ENCODE results near the gene MED25.

Gene MED25

GRCh38 chr19:49839713-49840112 is 21.6 kb downstream of the MED25 start:
- H3K4me3 ChIP-seq (ENCODE audit: low read length): no peak overlapping the region
- no peak for DNase-seq (ENCODE audit: low read depth)
- no peak for TF ChIP-seq CTCF (IDR thresholded peaks at IDR 0.05; ENCODE audit: insufficient read depth, low read depth, low read length, missing control alignments)

DNA sequence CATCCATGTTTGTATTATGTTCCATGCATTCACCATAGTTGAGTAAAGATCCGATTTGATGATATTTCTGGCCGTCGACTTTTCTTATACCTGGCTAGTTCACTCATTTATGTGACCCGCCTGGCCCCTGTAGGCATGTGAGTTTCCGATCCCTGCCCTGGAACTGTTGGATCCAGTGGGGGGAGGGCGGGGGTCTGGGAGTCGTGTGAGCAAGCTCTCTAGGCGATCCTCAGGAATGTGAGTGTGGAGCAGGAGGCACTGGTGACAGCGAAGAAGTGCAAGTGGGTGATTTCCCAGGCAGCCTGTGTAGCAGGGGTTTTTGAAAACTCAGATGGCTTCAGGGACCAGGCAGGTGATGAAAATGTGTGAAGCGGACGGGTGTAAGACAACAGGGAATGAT is 22.2 kb downstream of the MED25 start:
- no peak overlapping the region for H3K4me3 ChIP-seq (ENCODE audit: low read length)
- TF ChIP-seq CTCF (IDR thresholded peaks at IDR 0.05; ENCODE audit: insufficient read depth, low read depth, low read length, missing control alignments): no peak
- no peak for DNase-seq (ENCODE audit: low read depth)

DNA sequence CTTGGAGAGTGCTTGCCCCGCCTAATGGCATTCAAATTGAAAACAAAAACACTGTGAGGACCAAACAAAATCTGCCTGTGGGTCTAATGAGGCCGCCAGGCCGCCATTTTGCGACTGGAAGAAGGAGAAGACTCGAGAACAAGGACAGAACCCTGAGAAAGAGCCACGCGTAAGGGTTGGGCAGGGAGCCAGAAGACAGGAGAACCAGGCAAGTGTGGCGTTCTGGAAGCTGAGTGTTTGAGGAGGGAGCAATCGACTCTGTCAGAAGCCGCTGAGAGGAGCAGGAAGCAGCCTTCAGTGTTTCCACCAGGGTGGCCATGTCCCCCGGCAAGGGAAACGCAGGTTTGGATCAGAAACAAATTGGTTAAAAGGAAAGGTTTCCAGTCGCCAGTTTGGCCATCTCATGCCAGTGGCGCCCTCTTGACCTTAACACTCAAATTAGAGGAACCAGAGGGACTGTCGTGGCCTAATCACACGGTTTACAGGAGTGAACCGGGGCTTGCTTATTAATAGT is 22.7 kb downstream of the MED25 start:
- TF ChIP-seq CTCF (IDR thresholded peaks at IDR 0.05; ENCODE audit: insufficient read depth, low read depth, low read length, missing control alignments): no peak
- no peak for DNase-seq (ENCODE audit: low read depth)
- no peak overlapping the region for H3K4me3 ChIP-seq (ENCODE audit: low read length)

DNA sequence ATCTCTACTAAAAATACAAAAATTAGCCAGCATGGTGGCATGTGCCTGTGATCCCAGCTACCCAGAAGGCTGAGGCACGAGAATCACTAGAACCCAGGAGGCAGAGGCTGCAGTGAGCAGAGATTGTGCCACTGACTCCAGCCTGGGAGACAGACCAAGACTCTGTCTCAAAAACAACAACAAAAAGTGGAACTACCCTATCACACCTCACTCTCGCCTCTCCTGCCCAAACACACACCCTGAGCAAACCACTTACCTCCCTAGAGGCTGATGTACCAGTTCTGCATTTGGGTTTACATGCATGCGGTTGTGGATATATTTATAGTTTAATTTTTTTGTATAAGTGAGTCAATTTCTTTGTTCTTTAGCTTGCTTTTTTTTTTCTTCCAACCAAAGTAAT is 25.2 kb downstream of the MED25 start:
- TF ChIP-seq CTCF (IDR thresholded peaks at IDR 0.05; ENCODE audit: insufficient read depth, low read depth, low read length, missing control alignments): no peak
- no peak overlapping the region for H3K4me3 ChIP-seq (ENCODE audit: low read length)
- DNase-seq (ENCODE audit: low read depth): no peak

DNA sequence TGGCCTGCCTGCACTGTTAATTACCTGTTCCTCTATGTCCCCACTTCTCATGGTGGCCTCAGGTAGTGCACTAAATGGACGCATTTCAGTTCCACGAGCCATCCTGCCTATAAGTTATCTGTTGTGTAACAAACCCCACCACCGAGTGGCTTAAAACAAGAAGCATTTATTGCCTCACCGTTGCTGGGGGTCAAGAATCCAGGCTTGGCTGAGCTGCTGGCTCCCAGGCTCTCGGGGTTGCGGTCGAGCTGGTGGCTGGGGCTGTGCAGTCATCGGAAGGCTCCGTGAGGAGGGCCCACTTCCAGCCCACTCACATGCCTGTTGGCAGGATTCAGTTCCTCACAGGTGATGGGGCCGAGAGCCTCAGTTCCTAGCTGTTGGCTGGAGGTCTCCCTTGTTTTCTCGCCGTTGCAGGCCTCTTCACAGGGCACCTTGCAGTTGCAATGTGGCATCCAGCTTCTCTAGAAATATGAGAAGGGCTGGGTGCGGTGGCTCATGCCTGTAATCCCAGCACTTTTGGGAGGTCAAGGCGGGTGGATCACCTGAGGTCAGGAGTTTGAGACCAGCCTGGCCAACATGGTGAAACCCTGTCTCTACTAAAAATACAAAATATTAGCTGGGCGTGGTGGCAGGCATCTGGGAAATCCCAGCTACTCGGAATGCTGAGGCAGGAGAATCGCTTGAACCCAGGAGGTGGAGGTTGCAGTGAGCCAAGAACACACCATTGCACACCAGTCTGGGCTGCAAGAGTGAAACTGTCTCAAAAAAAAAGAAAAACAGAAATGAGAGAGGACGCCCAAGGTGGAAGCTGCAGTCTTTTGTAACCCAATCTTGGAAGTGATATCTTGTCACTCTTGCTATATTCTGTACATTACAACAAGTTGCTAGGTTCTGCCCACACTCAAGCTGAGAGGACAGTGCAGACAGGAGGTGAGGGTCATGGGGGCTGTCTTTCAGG is 26.3 kb downstream of the MED25 start:
- H3K4me3 ChIP-seq (ENCODE audit: low read length): no peak overlapping the region
- DNase-seq (ENCODE audit: low read depth): no peak

GRCh38 chr19:49845414-49845813 is 27.3 kb downstream of the MED25 start:
- no peak for TF ChIP-seq CTCF (IDR thresholded peaks at IDR 0.05; ENCODE audit: insufficient read depth, low read depth, low read length, missing control alignments)
- H3K4me3 ChIP-seq (ENCODE audit: low read length): no peak overlapping the region
- DNase-seq (ENCODE audit: low read depth): no peak

More for the DNA sequence above, 26.3 kb downstream of the MED25 start:
- TF ChIP-seq CTCF (IDR thresholded peaks at IDR 0.05; ENCODE audit: insufficient read depth, low read depth, low read length, missing control alignments): no peak

Data from epithelial cell of esophagus (primary cell).